HS-27A (cell line): Measurements from ENCODE around the gene RBX1.
"Not testable (repeated sequence)": the region's sequence is repeated elsewhere in the genome, so short reads cannot be mapped to it uniquely, and the experiment has no call there.

ENCODE experiments used
- DNase-seq: peaks from one replicate; pipeline ENCODE4 v3.0.0-alpha.2; 2012; ENCODE audit warnings: low read depth, missing footprints

The RBX1 gene

GRCh38 chr22:40950962-40951794, at the start of gene RBX1:
RBX1 (plus strand) TSS chr22:40951378; CDS start chr22:40951399, 21 bp downstream.
- peak; percentile 95 for DNase-seq

GRCh38 chr22:40904101-40904500, 47.1 kb upstream of the RBX1 start:
- no peak for DNase-seq

- no peak for DNase-seq
Measured at GRCh38 chr22:40908895-40909294, 42.3 kb upstream of the RBX1 start.

DNA sequence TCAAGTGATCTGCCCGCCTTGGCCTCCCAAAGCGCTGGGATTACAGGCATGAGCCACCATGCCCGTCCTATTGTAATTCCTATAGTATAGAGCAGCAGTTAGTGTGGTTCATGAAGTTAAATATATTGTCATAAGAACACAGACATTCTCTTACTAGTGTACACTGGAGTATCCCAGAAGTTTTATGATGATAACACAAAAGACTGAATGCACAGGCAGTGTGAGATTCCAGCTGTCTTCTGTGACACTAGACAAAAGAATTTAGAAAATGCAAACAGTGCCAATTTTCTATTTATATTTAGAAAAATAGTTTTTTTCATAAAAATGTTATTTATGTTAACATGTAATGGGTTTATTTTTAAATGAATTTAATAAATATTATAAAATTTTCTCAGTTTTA, 39.4 kb upstream of the RBX1 start:
- DNase-seq: no peak

DNA sequence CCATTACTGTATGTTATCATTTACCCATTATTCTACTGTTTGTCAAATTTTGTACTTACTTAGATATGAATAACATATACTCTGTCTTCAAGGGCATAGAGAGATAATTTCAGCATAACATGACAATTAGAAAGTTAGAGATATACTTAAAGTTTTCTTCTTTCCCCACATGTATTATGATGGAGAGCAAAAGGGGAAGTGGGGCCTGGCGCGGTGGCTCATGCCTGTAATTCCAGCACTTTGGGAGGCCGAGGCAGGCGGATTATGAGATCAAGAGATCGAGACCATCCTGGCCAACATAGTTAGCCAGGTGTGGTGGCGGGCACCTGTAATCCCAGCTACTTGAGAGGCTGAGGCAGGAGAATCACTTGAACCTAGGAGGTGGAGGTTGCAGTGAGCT, 38.2 kb upstream of the RBX1 start:
- DNase-seq: not testable (repeated sequence)

DNA sequence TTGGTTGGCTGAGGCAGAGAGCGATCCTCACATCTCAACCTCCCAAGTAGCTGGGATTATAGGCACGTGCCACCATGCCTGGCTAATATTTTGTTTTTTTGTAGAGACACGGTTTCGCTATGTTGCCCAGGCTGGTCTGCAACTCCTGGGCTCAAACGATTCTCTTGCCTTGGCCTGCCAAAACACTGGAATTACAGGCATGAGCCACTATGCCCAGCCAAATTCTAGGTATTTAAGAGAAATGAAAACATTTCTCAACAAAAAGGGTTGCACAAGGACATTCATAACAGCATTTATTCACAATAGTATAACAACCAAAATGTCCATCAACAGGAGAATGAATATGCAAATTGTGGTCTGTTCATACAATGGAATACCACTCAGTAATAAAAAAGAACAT, 31.7 kb upstream of the RBX1 start:
- no peak for DNase-seq

GRCh38 chr22:40920526-40920925, 30.7 kb upstream of the RBX1 start:
- DNase-seq: no peak

DNA sequence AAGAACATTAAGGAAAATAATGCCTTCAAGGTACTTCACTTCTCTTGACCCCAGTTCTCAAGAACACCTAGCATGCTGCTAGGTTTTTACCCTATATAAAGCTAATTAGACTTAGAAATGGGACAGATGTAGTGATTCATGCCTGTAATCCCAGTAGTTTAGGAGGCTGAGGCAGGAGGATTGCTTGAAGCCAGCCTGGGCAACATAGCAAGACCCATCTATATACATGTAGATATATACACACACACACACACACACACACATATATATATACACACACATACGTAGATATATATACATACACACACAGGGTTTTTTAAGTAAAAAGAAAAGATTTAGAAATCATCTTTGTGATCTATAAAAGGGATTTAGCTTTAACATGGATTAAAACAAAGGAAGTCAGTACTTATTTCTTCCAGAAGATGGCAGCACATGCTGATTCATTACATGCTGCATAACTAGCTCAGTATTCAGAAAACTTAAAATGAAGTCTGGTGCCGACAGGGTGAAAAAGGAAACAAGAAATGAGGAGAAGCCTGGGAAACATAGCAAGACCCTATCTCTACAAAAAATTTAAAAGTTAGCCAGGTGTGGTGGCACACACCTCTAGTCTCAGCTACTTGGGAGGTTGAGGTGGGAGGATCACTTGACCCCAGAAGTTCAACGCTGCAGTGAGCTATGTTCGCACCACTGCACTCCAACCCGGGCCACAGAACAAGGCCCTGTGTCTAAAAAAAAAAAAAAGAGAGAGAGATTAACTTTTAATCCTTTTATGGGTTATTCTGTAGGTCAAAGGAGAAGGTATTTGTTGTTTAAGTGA, 28.5 kb upstream of the RBX1 start:
- DNase-seq: no peak

- DNase-seq: no peak
Measured at GRCh38 chr22:40928657-40929056, 22.5 kb upstream of the RBX1 start.

GRCh38 chr22:40932396-40932795, 18.8 kb upstream of the RBX1 start:
- DNase-seq: no peak

DNA sequence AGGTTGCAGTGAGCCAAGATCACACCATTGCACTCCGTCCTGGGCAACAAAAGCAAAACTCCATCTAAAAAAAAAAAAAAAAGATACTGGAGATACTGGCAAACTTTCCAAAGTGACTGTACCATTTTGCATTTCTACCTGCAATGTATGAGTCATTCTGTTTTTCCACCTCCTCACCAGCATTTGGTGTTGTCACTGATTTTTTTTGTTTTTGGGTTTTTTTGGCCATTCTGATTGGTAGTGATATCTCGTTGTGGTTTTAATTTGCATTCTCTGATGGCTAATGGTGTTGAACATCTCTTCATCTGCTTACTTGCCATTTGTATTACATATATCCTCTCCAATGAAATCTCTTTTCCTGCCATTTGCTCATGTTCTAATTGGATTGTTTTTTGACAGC, 12.0 kb upstream of the RBX1 start:
- no peak for DNase-seq

GRCh38 chr22:40951795-40952605, 822 bp downstream of the RBX1 start:
- peak; percentile 24 for DNase-seq

DNA sequence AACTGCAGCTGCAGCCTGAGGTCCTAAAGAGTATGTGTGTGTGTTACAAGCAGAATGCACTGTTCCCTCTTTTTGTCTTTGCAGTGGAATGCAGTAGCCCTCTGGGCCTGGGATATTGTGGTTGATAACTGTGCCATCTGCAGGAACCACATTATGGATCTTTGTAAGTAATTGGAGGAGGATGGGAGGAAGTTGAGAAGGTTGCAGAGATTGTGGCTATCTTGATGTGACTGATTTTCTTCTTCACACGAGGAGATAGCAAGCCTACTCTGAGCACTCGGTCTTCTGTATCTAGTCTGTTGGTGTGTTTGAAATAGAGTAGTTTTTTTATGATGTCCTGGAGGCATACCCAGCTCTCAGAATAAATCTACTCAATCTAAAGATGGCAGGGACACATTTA, 2.3 kb downstream of the RBX1 start:
- no peak for DNase-seq

DNA sequence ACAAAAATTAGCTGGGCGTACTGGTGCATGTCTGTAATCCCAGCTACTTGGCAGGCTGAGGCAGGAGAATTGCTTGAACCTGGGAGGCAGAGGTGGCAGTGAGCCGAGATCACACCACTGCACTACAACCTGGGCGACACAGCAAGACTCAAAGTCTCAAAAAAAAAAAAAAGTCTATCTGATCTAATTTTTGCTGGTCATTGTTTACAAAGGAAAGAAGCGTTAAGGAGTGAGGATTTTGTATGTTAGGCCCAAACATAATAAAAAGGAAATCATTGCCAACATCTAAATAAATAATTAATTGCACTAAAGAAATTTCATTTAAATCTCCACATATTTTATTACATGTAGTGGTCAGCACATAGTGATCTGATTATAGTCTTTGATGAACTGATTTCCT, 2.9 kb downstream of the RBX1 start:
- DNase-seq: no peak

DNA sequence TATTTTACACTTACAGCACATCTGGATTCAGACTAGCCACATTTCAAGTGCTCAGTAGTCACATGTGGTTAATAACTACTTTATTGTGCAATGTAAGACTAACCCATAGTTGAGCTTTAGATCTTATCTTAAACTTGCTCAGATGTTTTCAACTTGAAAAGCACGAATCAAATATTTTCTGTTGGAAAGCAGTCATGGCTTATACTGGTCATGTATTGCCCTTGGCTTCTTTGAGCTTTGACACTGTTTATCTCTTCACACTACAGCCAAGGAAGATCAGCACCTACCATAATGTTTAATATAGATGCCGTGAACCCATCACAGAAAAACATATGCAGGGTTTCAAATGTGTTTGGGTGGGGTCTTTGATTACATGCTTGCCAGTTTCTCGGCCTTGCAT, 4.4 kb downstream of the RBX1 start:
- no peak for DNase-seq

- DNase-seq: no peak
Measured at GRCh38 chr22:40957601-40958000, 6.4 kb downstream of the RBX1 start.

GRCh38 chr22:40958299-40958698, 7.1 kb downstream of the RBX1 start:
- no peak for DNase-seq

DNA sequence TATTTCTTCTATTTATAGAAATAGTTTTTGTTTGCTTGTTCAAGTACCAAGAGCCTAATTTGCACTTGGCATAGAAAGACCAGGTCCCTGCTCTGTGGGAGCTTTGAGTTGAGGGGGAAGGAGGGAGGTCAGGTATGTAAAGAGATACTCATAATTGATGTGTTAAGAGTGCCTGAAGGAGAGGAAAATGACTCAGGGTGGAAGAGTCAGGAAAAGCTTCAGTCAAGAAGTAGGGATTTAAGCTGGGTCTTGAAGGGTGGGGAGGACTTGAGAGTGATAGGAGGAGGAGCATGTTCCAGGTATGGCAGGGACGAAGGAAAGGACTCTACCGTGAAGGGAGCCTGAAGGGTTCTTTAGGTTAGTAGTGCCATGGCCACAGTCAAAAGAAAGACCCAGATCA, 9.0 kb downstream of the RBX1 start:
- no peak for DNase-seq

DNA sequence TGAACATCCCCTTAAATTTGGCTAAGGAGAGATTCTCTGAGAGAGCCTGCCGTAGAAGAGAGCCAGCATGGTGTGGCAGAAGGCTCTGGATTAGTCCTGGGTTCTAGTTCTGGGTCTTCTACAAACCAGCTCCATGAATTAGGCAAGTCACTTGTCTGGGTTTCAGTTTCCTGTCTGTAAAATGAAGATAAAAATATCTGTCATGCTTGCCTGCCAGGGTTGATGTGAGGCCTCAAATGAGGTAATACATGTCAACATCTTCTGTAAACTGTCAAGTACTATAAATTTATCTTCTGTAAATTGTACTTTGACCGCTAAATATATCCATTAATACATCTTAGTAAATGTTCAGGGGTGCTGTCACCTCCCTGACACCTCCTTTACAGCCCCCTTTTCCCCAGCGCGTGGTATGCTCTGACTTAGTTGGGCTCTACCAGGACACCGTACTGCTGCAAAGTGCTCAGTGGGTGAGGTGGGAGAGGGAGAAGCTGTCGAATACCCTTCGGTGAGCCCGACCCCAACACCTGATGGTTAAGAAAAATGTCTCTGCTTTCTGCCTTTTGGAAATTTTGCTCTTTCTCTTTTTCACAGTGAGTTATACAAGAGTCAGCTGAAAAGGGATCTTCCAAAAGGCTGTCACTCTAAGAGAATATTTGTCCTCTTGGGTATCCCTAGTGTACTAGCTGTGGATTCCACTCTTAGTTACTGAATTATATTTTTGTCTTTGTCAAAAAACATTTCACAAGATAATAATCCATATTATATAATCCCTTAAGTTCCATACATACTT, 15.0 kb downstream of the RBX1 start:
- DNase-seq: no peak

DNA sequence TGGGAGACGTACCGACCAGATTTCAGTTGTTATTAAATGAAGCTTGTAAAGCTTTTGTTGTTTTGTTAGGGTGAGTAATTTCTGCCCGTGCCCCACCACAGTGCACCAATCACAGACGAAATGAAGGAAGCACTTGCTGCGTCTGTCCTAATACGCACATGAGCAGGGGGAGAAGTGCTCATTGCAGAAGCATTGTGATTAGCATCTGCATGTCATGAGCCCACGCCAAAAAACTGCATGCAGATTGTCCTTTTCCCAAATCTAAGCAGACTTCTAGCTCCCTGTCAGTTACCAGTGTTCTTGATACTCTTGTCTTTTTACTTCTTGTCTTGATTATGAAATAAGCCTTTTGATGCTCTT, 15.5 kb downstream of the RBX1 start:
- DNase-seq: no peak

GRCh38 chr22:40967111-40967760, 16.1 kb downstream of the RBX1 start:
- no peak for DNase-seq
